K562 (cell line): ENCODE results near the gene GINS1. TPM values are rescaled to one million over a fixed set of nuclear protein-coding genes. Genes with fewer than 3 reads are reported as not detected.

ENCODE experiments used
- ATF1 ChIP-seq, 2 experiments: fragments of 450-650 bp in 1 of 2; IDR thresholded peaks; 2 replicates each; pipeline ENCODE4 v1.6.1; 2016; ENCODE audit warnings: missing compliant biosample characterization in 1 of 2, missing genetic modification characterization in 1 of 2
- CREM ChIP-seq: IDR thresholded peaks from 2 replicates; pipeline ENCODE4 v1.6.1; 2014; ENCODE audit warnings: antibody characterized with exemption, low read depth
- DDX20 ChIP-seq: fragments of 450-650 bp; IDR thresholded peaks from 2 replicates; pipeline ENCODE4 v1.6.1; 2016; ENCODE audit warnings: missing genetic modification characterization, low read depth, mild to moderate bottlenecking, missing compliant biosample characterization, moderate library complexity
- EGR1 ChIP-seq: fragments of 450-650 bp; conservative IDR thresholded peaks from 2 replicates; pipeline ENCODE4 v1.6.1; 2017; ENCODE audit warnings: mild to moderate bottlenecking
- FOXM1 ChIP-seq, 2 experiments: fragments of 450-650 bp in 1 of 2; sonication (generic) in 1 of 2; formaldehyde crosslinking in 1 of 2; IDR thresholded peaks; 2 replicates each; pipeline versions ENCODE4 v1.6.1 to v1.9.0; 2017 to 2022; ENCODE audit warnings: low read depth in 2 of 2, mild to moderate bottlenecking in 2 of 2, missing genetic modification reagents in 1 of 2, moderate library complexity in 1 of 2
- JUND ChIP-seq, 2 experiments: IDR thresholded peaks; 2 replicates in 1 of 2; 3 replicates in 1 of 2; pipeline ENCODE4 v1.6.1; 2011; ENCODE audit warnings: borderline replicate concordance in 2 of 2, low read depth in 2 of 2, low read length in 2 of 2, improper control_type of control experiment in 1 of 2, missing biosample characterization in 1 of 2, missing genetic modification characterization in 1 of 2, missing genetic modification reagents in 1 of 2
- KLF1 ChIP-seq: fragments of 450-650 bp; IDR thresholded peaks from 2 replicates; pipeline ENCODE4 v1.6.1; 2016; ENCODE audit warnings: missing genetic modification characterization, missing compliant biosample characterization
- PHF20 ChIP-seq: fragments of 450-650 bp; IDR thresholded peaks from 2 replicates; pipeline ENCODE4 v1.6.1; 2018; ENCODE audit not compliant: partially characterized antibody
- POLR2B ChIP-seq: fragments of 450-650 bp; IDR thresholded peaks from 2 replicates; pipeline ENCODE4 v1.6.1; 2018; ENCODE audit warnings: low read depth; ENCODE audit not compliant: partially characterized antibody
- PTTG1 ChIP-seq: fragments of 450-650 bp; IDR thresholded peaks from 2 replicates; pipeline ENCODE4 v1.6.1; 2016; ENCODE audit warnings: low read depth, mild to moderate bottlenecking, missing genetic modification characterization, missing compliant biosample characterization
- RBBP5 ChIP-seq: fragments of 200-600 bp; sonication (generic); IDR thresholded peaks from 2 replicates; pipeline ENCODE4 v1.6.1; 2012; ENCODE audit warnings: borderline replicate concordance, mild to moderate bottlenecking, low read length, control low read depth, inconsistent platforms; ENCODE audit not compliant: insufficient read depth, poor library complexity, severe bottlenecking
- RFX7 ChIP-seq: fragments of 250-450 bp; sonication (Bioruptor Pico); IDR thresholded peaks from 2 replicates; pipeline ENCODE4 v1.5.1; 2021; ENCODE audit warnings: mild to moderate bottlenecking
- SRF ChIP-seq, 2 experiments: fragments of 250-450, 450-650 bp in 1 of 2; sonication (Bioruptor Pico) in 1 of 2; sonication (generic) in 1 of 2; formaldehyde crosslinking; IDR thresholded peaks; 2 replicates each; pipeline versions ENCODE4 v1.5.0 to v1.5.1; 2020 to 2022; ENCODE audit warnings: mild to moderate bottlenecking in 1 of 2, missing genetic modification reagents in 1 of 2
- ZNF253 ChIP-seq: fragments of 250-450 bp; sonication (Bioruptor Pico); conservative IDR thresholded peaks from 2 replicates; pipeline ENCODE4 v1.6.1; 2021; ENCODE audit warnings: mild to moderate bottlenecking
- ZNF274 ChIP-seq: IDR thresholded peaks from 2 replicates; pipeline ENCODE4 v1.6.1; 2011; ENCODE audit warnings: low read depth, mild to moderate bottlenecking, low read length, moderate library complexity, borderline replicate concordance
- ZNF444 ChIP-seq: fragments of 250-450 bp; sonication (Bioruptor Pico); IDR thresholded peaks from 2 replicates; pipeline ENCODE4 v1.4.0; 2020; ENCODE audit warnings: mild to moderate bottlenecking, moderate library complexity
- ZNF696 ChIP-seq: fragments of 250-450 bp; sonication (Bioruptor Pico); conservative IDR thresholded peaks from 2 replicates; pipeline ENCODE4 v1.4.0; 2020; ENCODE audit warnings: mild to moderate bottlenecking, moderate library complexity
- polyA plus RNA-seq, 8 experiments: library from polyadenylated mRNA; depleted of rRNA in 4 of 8; stranded (reverse) in 5 of 8; unstranded in 3 of 8; fragments of >200 nt; fragmentation: Nextera tagmentation in 2 of 8; fragmentation: Illumina TruSeq in 1 of 8; extraction: Ambion mirVana in 2 of 8; extraction: Trizol in 1 of 8; gene quantifications; 2 replicates each; pipeline versions ENCODE4 v1.2.1 to v1.2.3, GENCODE V29; 2011 to 2014; ENCODE audit warnings: inconsistent platforms in 1 of 8, missing spikeins in 1 of 8
- total RNA-seq, 7 experiments: library from RNA; depleted of rRNA in 6 of 7; stranded (reverse); fragments of >200 nt in 6 of 7; fragmentation: Illumina TruSeq in 2 of 7; extraction: Trizol in 2 of 7; gene quantifications; 2 replicates each; pipeline versions ENCODE4 v1.2.1 to v1.2.3, GENCODE V29; 2011 to 2021; ENCODE audit warnings: low replicate concordance in 1 of 7
- TF ChIP-seq, protein P1 (sequence below): fragments of 250-450 bp; sonication (Bioruptor Pico); IDR thresholded peaks from 2 replicates; pipeline ENCODE4 v1.4.0; 2020; ENCODE audit warnings: mild to moderate bottlenecking, moderate library complexity, borderline replicate concordance
- TF ChIP-seq, protein P2 (sequence below): fragments of 250-450 bp; sonication (Bioruptor Pico); IDR thresholded peaks from 2 replicates; pipeline ENCODE4 v1.8.0; 2021; ENCODE audit warnings: moderate library complexity, mild to moderate bottlenecking, inconsistent platforms
- TF ChIP-seq, protein P3 (sequence below), 2 experiments: fragments of 450-650 bp in 1 of 2; IDR thresholded peaks; 2 replicates each; pipeline ENCODE4 v1.6.1; 2011 to 2017; ENCODE audit warnings: low read depth in 2 of 2, antibody characterized with exemption in 1 of 2, borderline replicate concordance in 1 of 2, low read length in 1 of 2, mild to moderate bottlenecking in 1 of 2, mixed read lengths in 1 of 2; ENCODE audit not compliant: control insufficient read depth in 1 of 2

Gene GINS1
- total and polyA plus RNA-seq, 9 of the 15 experiments (the other 6 are each of a cell fraction or from before 2014, with no cell fraction given), result 13.1 to 31.8 (median 24.1) TPM

DNA sequence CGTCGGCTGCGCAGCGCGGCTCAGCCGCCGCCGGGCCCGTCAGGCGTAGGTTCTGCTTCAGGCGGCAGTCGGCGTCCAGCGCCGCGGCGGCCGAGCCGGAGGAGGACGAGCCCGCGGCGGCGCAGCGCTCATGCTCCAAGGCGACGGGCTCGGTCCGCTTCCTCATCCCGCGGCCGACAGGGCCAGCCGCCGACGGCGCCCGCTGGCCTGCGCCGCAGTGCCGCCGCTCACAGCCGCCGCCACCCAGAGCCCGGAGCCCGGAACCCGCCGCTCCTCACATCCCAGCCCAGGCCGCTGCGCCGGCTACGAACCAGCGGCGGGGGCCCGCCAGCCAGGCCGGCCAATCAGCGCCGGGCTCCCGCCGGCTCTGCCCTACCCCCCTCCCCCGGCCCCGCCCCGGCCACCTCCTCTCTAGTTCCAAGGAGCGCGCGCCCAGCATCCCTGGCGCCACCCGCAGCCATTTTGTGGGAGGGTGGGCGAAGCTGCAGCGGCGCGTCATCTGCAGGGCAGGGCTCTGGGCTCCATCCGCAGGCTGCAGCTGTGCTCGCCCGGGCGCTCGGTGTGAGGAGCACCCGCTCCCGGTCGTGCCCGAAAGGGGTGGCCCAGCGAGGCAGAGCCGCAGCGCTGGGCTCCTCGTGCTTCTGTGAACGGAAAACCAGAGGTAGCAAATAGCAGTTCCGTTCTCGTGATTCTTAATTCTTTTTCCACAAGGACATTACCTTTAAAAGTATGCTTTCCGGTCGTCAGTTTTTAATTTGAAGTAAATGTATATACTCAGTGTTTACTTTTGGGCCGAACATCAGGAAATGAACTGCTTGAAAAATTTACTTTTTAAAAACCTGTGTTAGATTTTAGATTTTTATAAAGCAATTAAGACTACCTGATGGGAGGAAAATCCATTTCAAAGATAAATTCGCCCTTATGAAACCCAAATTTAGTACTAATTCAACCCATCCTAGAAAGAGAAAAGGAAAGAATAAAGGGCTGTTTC is 16.6 kb upstream of the GINS1 start, which contains the start of gene ABHD12 (continued):
- TF ChIP-seq, protein P1, sequence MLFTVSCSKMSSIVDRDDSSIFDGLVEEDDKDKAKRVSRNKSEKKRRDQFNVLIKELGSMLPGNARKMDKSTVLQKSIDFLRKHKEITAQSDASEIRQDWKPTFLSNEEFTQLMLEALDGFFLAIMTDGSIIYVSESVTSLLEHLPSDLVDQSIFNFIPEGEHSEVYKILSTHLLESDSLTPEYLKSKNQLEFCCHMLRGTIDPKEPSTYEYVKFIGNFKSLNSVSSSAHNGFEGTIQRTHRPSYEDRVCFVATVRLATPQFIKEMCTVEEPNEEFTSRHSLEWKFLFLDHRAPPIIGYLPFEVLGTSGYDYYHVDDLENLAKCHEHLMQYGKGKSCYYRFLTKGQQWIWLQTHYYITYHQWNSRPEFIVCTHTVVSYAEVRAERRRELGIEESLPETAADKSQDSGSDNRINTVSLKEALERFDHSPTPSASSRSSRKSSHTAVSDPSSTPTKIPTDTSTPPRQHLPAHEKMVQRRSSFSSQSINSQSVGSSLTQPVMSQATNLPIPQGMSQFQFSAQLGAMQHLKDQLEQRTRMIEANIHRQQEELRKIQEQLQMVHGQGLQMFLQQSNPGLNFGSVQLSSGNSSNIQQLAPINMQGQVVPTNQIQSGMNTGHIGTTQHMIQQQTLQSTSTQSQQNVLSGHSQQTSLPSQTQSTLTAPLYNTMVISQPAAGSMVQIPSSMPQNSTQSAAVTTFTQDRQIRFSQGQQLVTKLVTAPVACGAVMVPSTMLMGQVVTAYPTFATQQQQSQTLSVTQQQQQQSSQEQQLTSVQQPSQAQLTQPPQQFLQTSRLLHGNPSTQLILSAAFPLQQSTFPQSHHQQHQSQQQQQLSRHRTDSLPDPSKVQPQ, result no peak
- TF ChIP-seq POLR2B (peak; percentile 62), JUND (IDR thresholded peaks at IDR 0.05; ENCODE audit: borderline replicate concordance, low read depth, low read length) (peak; percentile 39; the same call in 1 of the 2 replicates), JUND (tag; IDR thresholded peaks at IDR 0.05; ENCODE audit: borderline replicate concordance, low read depth, low read length) (no peak; the same call in 2 of the 3 replicates), ZNF274 (no peak), ZNF696 (no peak), KLF1 (no peak), DDX20 (tag) (no peak), SRF (CRISPR knock-in tag; IDR thresholded peaks at IDR 0.05) (no peak), RBBP5 (peak; percentile 80), RFX7 (CRISPR knock-in tag) (no peak), PTTG1 (tag) (no peak), CREM (peak; percentile 87), ZNF444 (CRISPR knock-in tag) (no peak), ATF1 (CRISPR knock-in tag; IDR thresholded peaks at IDR 0.05) (no peak), ATF1 (tag; IDR thresholded peaks at IDR 0.05) (peak; percentile 44), PHF20 (no peak), FOXM1 (IDR thresholded peaks at IDR 0.05; ENCODE audit: low read depth) (no peak), FOXM1 (CRISPR knock-in tag; IDR thresholded peaks at IDR 0.05; ENCODE audit: low read depth) (no peak), ZNF253 (CRISPR knock-in tag) (no peak), EGR1 (no peak)
- TF ChIP-seq, protein P2, sequence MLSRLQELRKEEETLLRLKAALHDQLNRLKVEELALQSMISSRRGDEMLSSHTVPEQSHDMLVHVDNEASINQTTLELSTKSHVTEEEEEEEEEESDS (CRISPR knock-in tag), result no peak
- TF ChIP-seq, protein P3, sequence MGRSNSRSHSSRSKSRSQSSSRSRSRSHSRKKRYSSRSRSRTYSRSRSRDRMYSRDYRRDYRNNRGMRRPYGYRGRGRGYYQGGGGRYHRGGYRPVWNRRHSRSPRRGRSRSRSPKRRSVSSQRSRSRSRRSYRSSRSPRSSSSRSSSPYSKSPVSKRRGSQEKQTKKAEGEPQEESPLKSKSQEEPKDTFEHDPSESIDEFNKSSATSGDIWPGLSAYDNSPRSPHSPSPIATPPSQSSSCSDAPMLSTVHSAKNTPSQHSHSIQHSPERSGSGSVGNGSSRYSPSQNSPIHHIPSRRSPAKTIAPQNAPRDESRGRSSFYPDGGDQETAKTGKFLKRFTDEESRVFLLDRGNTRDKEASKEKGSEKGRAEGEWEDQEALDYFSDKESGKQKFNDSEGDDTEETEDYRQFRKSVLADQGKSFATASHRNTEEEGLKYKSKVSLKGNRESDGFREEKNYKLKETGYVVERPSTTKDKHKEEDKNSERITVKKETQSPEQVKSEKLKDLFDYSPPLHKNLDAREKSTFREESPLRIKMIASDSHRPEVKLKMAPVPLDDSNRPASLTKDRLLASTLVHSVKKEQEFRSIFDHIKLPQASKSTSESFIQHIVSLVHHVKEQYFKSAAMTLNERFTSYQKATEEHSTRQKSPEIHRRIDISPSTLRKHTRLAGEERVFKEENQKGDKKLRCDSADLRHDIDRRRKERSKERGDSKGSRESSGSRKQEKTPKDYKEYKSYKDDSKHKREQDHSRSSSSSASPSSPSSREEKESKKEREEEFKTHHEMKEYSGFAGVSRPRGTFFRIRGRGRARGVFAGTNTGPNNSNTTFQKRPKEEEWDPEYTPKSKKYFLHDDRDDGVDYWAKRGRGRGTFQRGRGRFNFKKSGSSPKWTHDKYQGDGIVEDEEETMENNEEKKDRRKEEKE (IDR thresholded peaks at IDR 0.05; ENCODE audit: borderline replicate concordance in 1 of 2, control insufficient read depth in 1 of 2, low read depth in 2 of 2, low read length in 1 of 2), result no peak
